ENCODE measurements around the gene SLC38A2. TPM values are rescaled to one million over a fixed set of nuclear protein-coding genes. Genes with fewer than 3 reads are reported as not detected.

The SLC38A2 gene
- total RNA-seq, 4 donors from 2014 or later: 632 to 1,386 (median 819) TPM

Other genes starting within 250 kb of the SLC38A2 start
- gene SLC38A1, start 103.7 kb downstream of the SLC38A2 start, total RNA-seq: 100 to 1,000 TPM in 3 of 4 donors, 10 to 100 TPM in 1; 96.2 to 110 (median 102) TPM